HT1080 (cell line): ENCODE measurements around the gene CLEC4D. TPM values are rescaled to one million over a fixed set of nuclear protein-coding genes. Genes with fewer than 3 reads are reported as not detected.
"Not testable (repeated sequence)": the region's sequence is repeated elsewhere in the genome, so short reads cannot be mapped to it uniquely, and the experiment has no call there.

Experiments
- DNase-seq: peaks from one replicate; pipeline ENCODE4 v3.0.0-alpha.2; 2015; ENCODE audit warnings: low read depth
- polyA plus RNA-seq, 2 experiments: library from polyadenylated mRNA; depleted of rRNA; stranded (reverse); fragments of >200 nt; gene quantifications; 2 replicates each; pipeline ENCODE4 v1.2.3, GENCODE V29; 2015
- total RNA-seq: library from RNA; depleted of rRNA; stranded (reverse); fragments of >200 nt; shearing (Covaris generic); gene quantifications from 2 replicates; pipeline ENCODE4 v1.2.3, GENCODE V29; 2014; rRNA removed

CLEC4D gene
- total RNA-seq = not detected in 2 replicates
- polyA plus RNA-seq (2015; cell fraction: cytosol; rRNA removed) = not detected in 2 replicates
- polyA plus RNA-seq (2015; cell fraction: nucleus; rRNA removed) = not detected in 2 replicates

GRCh38 chr12:8513256-8513655 is at the start of gene CLEC4D:
CLEC4D (plus strand) TSS chr12:8513503; CDS start chr12:8513733, 230 bp downstream.
- DNase-seq = no peak

GRCh38 chr12:8465301-8465996 is 47.9 kb upstream of the CLEC4D start:
- DNase-seq = no peak

- no peak for DNase-seq
Observed at GRCh38 chr12:8466241-8466640, 47.1 kb upstream of the CLEC4D start.

GRCh38 chr12:8471090-8471489 is 42.2 kb upstream of the CLEC4D start:
- no peak for DNase-seq

- DNase-seq = no peak
Observed at GRCh38 chr12:8475508-8476203, 37.6 kb upstream of the CLEC4D start.

- DNase-seq = no peak
Observed at GRCh38 chr12:8482571-8483061, 30.7 kb upstream of the CLEC4D start.

- no peak for DNase-seq
Observed at GRCh38 chr12:8483079-8483478, 30.2 kb upstream of the CLEC4D start.

- DNase-seq = no peak
Observed at GRCh38 chr12:8491646-8492530, 21.4 kb upstream of the CLEC4D start.

GRCh38 chr12:8493084-8493483 is 20.2 kb upstream of the CLEC4D start:
- DNase-seq = no peak

GRCh38 chr12:8495671-8496070 is 17.6 kb upstream of the CLEC4D start:
- DNase-seq = not testable (repeated sequence)

- DNase-seq = not testable (repeated sequence)
Observed at GRCh38 chr12:8496074-8496473, 17.2 kb upstream of the CLEC4D start.

GRCh38 chr12:8499616-8500015 is 13.7 kb upstream of the CLEC4D start:
- no peak for DNase-seq

GRCh38 chr12:8501720-8502119 is 11.6 kb upstream of the CLEC4D start:
- DNase-seq = no peak

GRCh38 chr12:8504351-8504750 is 9.0 kb upstream of the CLEC4D start:
- no peak for DNase-seq

GRCh38 chr12:8507596-8507995 is 5.7 kb upstream of the CLEC4D start:
- DNase-seq = no peak

- DNase-seq = no peak
Observed at GRCh38 chr12:8508223-8508622, 5.1 kb upstream of the CLEC4D start.

GRCh38 chr12:8508910-8509841 is 4.1 kb upstream of the CLEC4D start:
- no peak for DNase-seq

- DNase-seq = no peak
Observed at GRCh38 chr12:8517971-8518370, 4.7 kb downstream of the CLEC4D start.

GRCh38 chr12:8519171-8519570 is 5.9 kb downstream of the CLEC4D start:
- DNase-seq = no peak
